H9 (cell line): ENCODE measurements around the gene KLHL12. TPM values are rescaled to one million over a fixed set of nuclear protein-coding genes. Genes with fewer than 3 reads are reported as not detected.

Experiments used
- DNase-seq: peaks from one replicate; pipeline ENCODE4 v3.0.0-alpha.2; 2017
- H2AFZ ChIP-seq: one replicate; pipeline ENCODE4 v1.6.1; 2013; ENCODE audit warnings: mild to moderate bottlenecking, low read length, control low read depth, moderate library complexity
- H2AK5ac ChIP-seq: 2 replicates; pipeline ENCODE4 v1.6.1; 2013; ENCODE audit warnings: low read length, control low read depth, mixed read lengths; ENCODE audit not compliant: insufficient read length
- H2BK120ac ChIP-seq: one replicate; pipeline ENCODE4 v1.6.1; 2013; ENCODE audit warnings: low read depth, mild to moderate bottlenecking, low read length, control low read depth, inconsistent platforms; ENCODE audit not compliant: poor library complexity, severe bottlenecking
- H2BK12ac ChIP-seq: 2 replicates; pipeline ENCODE4 v1.6.1; 2013; ENCODE audit warnings: low read length, control low read depth, mixed read lengths, low read depth; ENCODE audit not compliant: insufficient read length
- H2BK15ac ChIP-seq: 2 replicates; pipeline ENCODE4 v1.6.1; 2013; ENCODE audit warnings: low read depth, low read length, control low read depth
- H2BK20ac ChIP-seq: one replicate; pipeline ENCODE4 v1.6.1; 2013; ENCODE audit warnings: low read depth, mild to moderate bottlenecking, low read length, control low read depth, inconsistent platforms; ENCODE audit not compliant: poor library complexity, severe bottlenecking
- H2BK5ac ChIP-seq: 2 replicates; pipeline ENCODE4 v1.6.1; 2013; ENCODE audit warnings: low read length, control low read depth, mixed read lengths; ENCODE audit not compliant: insufficient read length
- H3K14ac ChIP-seq: 2 replicates; pipeline ENCODE4 v1.6.1; 2013; ENCODE audit warnings: low read length, control low read depth; ENCODE audit not compliant: insufficient read depth
- H3K18ac ChIP-seq: 2 replicates; pipeline ENCODE4 v1.6.1; 2013; ENCODE audit warnings: low read depth, mild to moderate bottlenecking, mixed read lengths, low read length, control low read depth; ENCODE audit not compliant: insufficient read length
- H3K23ac ChIP-seq: 2 replicates; pipeline ENCODE4 v1.6.1; 2013; ENCODE audit warnings: low read length, control low read depth, mixed read lengths, low read depth; ENCODE audit not compliant: insufficient read length
- H3K23me2 ChIP-seq: 2 replicates; pipeline ENCODE4 v1.6.1; 2013; ENCODE audit warnings: low read depth, mild to moderate bottlenecking, mixed read lengths, low read length, control low read depth; ENCODE audit not compliant: insufficient read length, poor library complexity, severe bottlenecking
- H3K27ac ChIP-seq: 2 replicates; pipeline ENCODE4 v1.5.1; 2013; ENCODE audit warnings: low read length, control low read depth, mixed read lengths, low read depth; ENCODE audit not compliant: insufficient read length
- H3K27me3 ChIP-seq: 2 replicates; pipeline ENCODE4 v1.6.1; 2013; ENCODE audit warnings: low read length, control low read depth, inconsistent platforms; ENCODE audit not compliant: insufficient read depth
- H3K4ac ChIP-seq: 2 replicates; pipeline ENCODE4 v1.6.1; 2013; ENCODE audit warnings: low read depth, mild to moderate bottlenecking, control low read depth, inconsistent platforms, low read length, moderate library complexity
- H3K4me1 ChIP-seq: 2 replicates; pipeline ENCODE4 v1.6.1; 2013; ENCODE audit warnings: low read length, control low read depth, inconsistent platforms; ENCODE audit not compliant: insufficient read depth
- H3K4me2 ChIP-seq: 2 replicates; pipeline ENCODE4 v1.6.1; 2013; ENCODE audit warnings: low read length, control low read depth, mixed read lengths; ENCODE audit not compliant: insufficient read length, insufficient read depth
- H3K56ac ChIP-seq: 2 replicates; pipeline ENCODE4 v1.6.1; 2013; ENCODE audit warnings: low read depth, mild to moderate bottlenecking, mixed read lengths, low read length, control low read depth; ENCODE audit not compliant: insufficient read length
- H3K79me1 ChIP-seq: 2 replicates; pipeline ENCODE4 v1.6.1; 2013; ENCODE audit warnings: low read depth, mild to moderate bottlenecking, moderate library complexity, low read length, control low read depth, inconsistent platforms; ENCODE audit not compliant: insufficient read depth, poor library complexity, severe bottlenecking
- H3K79me2 ChIP-seq: 2 replicates; pipeline ENCODE4 v1.6.1; 2013; ENCODE audit warnings: low read length, control low read depth, inconsistent platforms; ENCODE audit not compliant: insufficient read depth
- H3K9ac ChIP-seq: 2 replicates; pipeline ENCODE4 v1.6.1; 2013; ENCODE audit warnings: low read length, control low read depth, mixed read lengths; ENCODE audit not compliant: insufficient read length; ENCODE audit errors: extremely low read depth
- H3K9me3 ChIP-seq: one replicate; pipeline ENCODE4 v1.6.1; 2013; ENCODE audit warnings: low read depth, low read length, inconsistent platforms; ENCODE audit not compliant: control insufficient read depth
- H3T11ph ChIP-seq: one replicate; pipeline ENCODE4 v1.6.1; 2013; ENCODE audit warnings: mild to moderate bottlenecking, low read length, control low read depth, inconsistent platforms
- H4K20me1 ChIP-seq: one replicate; pipeline ENCODE4 v1.6.1; 2013; ENCODE audit not compliant: control insufficient read depth, insufficient read length, insufficient read depth
- H4K5ac ChIP-seq: 2 replicates; pipeline ENCODE4 v1.6.1; 2013; ENCODE audit warnings: low read depth, mild to moderate bottlenecking, mixed read lengths, low read length, control low read depth; ENCODE audit not compliant: insufficient read length
- H4K8ac ChIP-seq: replicated peaks from 2 replicates; pipeline ENCODE4 v1.6.1; 2013; ENCODE audit warnings: low read length, control low read depth, mixed read lengths, low read depth; ENCODE audit not compliant: insufficient read length
- H4K91ac ChIP-seq: 2 replicates; pipeline ENCODE4 v1.6.1; 2013; ENCODE audit warnings: low read depth, mild to moderate bottlenecking, moderate library complexity, mixed read lengths, low read length, control low read depth; ENCODE audit not compliant: insufficient read length
- H3K27ac Mint-ChIP-seq, 3 experiments: 2 replicates in 2 of 3; 3 replicates in 1 of 3; pipeline ENCODE4 v1.8.0; 2020 to 2021; ENCODE audit warnings: mixed read lengths in 3 of 3, mild to moderate bottlenecking in 1 of 3, moderate library complexity in 1 of 3
- H3K27me3 Mint-ChIP-seq: 2 replicates; pipeline ENCODE4 v1.8.0; 2021; ENCODE audit warnings: low read depth, mild to moderate bottlenecking, moderate library complexity, mixed read lengths
- H3K36me3 Mint-ChIP-seq, 3 experiments: 2 replicates in 2 of 3; 3 replicates in 1 of 3; pipeline ENCODE4 v1.8.0; 2020 to 2021; ENCODE audit warnings: low read depth in 3 of 3, mixed read lengths in 3 of 3; ENCODE audit not compliant: insufficient read depth in 1 of 3
- H3K4me1 Mint-ChIP-seq, 2 experiments: 2 replicates each; pipeline ENCODE4 v1.8.0; 2020; ENCODE audit warnings: mixed read lengths in 2 of 2
- H3K4me3 Mint-ChIP-seq, 2 experiments: 2 replicates in 1 of 2; 3 replicates in 1 of 2; pipeline ENCODE4 v1.8.0; 2020 to 2021; ENCODE audit warnings: mild to moderate bottlenecking in 2 of 2, mixed read lengths in 2 of 2, moderate library complexity in 1 of 2
- H3K9me3 Mint-ChIP-seq, 2 experiments: 2 replicates in 1 of 2; 3 replicates in 1 of 2; pipeline ENCODE4 v1.8.0; 2020; ENCODE audit warnings: mild to moderate bottlenecking in 2 of 2, mixed read lengths in 2 of 2, moderate library complexity in 1 of 2
- WGBS: extraction: QIAGEN DNeasy Blood & Tissue Kit; methylation state at CpG from one replicate; pipeline ENCODE4 v1.1.7; 2013; ENCODE audit warnings: missing lambda C conversion rate, low lambda C conversion rate, mixed read lengths; ENCODE audit not compliant: insufficient read length; ENCODE audit errors: extremely low coverage; 5-methylcytosine and 5-hydroxymethylcytosine counted together
- total RNA-seq: library from RNA; stranded (reverse); gene quantifications from 2 replicates; pipeline ENCODE4 v1.2.1, GENCODE V29; 2021
- TF ChIP-seq, protein P1 (sequence below): fragments of 200-600 bp; sonication (generic); conservative IDR thresholded peaks from 3 replicates; pipeline ENCODE4 v1.8.0; 2021; ENCODE audit warnings: antibody characterized with exemption, mild to moderate bottlenecking

The KLHL12 gene
- total RNA-seq, 1 experiment from 2014 or later: 38.4 TPM

DNA sequence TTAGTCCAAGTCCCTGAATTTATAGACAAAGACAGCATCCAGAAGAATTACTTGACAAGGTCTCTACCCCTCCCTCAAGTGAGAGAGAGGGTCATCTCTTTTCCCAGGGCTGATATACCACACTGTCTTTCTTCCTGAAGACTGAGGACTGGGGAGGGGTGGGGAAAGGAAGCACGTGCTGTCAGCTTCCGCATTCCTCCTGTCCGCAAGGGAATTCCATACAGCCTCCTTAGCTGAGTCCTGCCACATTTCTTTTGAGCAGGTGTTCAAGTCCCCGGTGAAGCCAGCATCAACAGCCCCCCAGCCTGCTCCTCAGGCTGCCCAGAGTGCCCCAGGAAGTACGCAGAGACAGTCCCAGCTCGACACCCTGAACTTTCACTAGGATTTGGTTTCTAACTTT, 82.1 kb downstream of the KLHL12 start:
- TF ChIP-seq, protein P1, sequence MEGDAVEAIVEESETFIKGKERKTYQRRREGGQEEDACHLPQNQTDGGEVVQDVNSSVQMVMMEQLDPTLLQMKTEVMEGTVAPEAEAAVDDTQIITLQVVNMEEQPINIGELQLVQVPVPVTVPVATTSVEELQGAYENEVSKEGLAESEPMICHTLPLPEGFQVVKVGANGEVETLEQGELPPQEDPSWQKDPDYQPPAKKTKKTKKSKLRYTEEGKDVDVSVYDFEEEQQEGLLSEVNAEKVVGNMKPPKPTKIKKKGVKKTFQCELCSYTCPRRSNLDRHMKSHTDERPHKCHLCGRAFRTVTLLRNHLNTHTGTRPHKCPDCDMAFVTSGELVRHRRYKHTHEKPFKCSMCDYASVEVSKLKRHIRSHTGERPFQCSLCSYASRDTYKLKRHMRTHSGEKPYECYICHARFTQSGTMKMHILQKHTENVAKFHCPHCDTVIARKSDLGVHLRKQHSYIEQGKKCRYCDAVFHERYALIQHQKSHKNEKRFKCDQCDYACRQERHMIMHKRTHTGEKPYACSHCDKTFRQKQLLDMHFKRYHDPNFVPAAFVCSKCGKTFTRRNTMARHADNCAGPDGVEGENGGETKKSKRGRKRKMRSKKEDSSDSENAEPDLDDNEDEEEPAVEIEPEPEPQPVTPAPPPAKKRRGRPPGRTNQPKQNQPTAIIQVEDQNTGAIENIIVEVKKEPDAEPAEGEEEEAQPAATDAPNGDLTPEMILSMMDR: no peak
- Histone ChIP-seq H2BK120ac (no peak overlapping the region), H4K91ac (peak overlapping the region; percentile 35), H3K27ac (no peak overlapping the region), H2BK5ac (no peak overlapping the region), H3K14ac (no peak overlapping the region), H3K18ac (no peak overlapping the region), H2AFZ (no peak overlapping the region), H3K79me2 (no peaks in the 10 kb centered on the region), H2BK20ac (no peak overlapping the region), H3K27me3 (no peaks in the 10 kb centered on the region), H3K9me3 (no peaks in the 10 kb centered on the region), H3K79me1 (no peaks in the 10 kb centered on the region), H3K23me2 (no peaks in the 10 kb centered on the region), H2BK12ac (no peak overlapping the region), H3K23ac (no peak overlapping the region), H3T11ph (no peak overlapping the region), H4K5ac (no peak overlapping the region), H4K20me1 (no peaks in the 10 kb centered on the region), H3K4me1 (no peaks in the 10 kb centered on the region), H3K56ac (no peak overlapping the region), H4K8ac (no peak overlapping the region), H3K9ac (no peak overlapping the region), H2AK5ac (no peak overlapping the region), H3K4ac (no peak overlapping the region), H3K4me2 (no peak overlapping the region), H2BK15ac (no peak overlapping the region)
- Mint-ChIP-seq H3K36me3 (peaks cover 3 to 7% (median 4%) of the 10 kb centered on the region in 3 experiments; a peak in 3 of 7 replicates), H3K27ac (no peak overlapping the region), H3K27me3 (no peaks in the 10 kb centered on the region; the same call in none of the 2 replicates), H3K9me3 (no peaks in the 10 kb centered on the region), H3K4me3 (no peak overlapping the region), H3K4me1 (peaks cover 10 to 14% of the 10 kb centered on the region in 2 experiments)
- WGBS: no CpG with 5 or more reads among the region's 6 CpGs
- DNase-seq: no peak
